ENCODE data around the gene C19orf33.

DNA sequence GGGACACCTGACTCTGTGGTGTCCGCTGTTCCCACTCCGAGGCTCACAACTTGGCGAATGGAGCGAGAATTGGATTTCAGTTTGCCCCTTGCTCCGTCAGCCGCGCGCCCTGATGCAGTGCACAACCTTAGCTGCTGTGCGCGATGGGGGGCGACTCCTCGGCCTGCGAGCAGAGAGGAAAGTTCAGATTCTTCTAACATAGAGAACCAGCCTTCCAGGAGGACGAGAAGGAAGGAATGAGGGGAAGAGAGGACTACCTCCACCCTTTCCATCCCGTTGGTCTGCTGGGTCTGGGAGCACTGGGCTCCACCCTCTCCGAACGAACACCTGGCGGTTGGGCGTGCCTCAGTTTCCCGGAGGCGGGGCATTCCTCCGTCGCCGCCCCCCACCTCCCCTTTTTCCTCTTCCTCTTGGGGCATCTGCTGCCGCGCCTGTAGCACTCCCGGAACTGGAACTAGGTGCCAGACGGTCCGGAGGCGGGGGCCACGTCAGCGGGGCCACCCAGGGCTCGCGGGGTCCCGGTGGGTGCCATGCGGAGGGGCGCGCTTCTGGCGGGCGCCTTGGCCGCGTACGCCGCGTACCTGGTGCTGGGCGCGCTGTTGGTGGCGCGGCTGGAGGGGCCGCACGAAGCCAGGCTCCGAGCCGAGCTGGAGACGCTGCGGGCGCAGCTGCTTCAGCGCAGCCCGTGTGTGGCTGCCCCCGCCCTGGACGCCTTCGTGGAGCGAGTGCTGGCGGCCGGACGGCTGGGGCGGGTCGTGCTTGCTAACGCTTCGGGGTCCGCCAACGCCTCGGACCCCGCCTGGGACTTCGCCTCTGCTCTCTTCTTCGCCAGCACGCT is 15.6 kb downstream of the C19orf33 start, which contains the start of gene KCNK6:
- no peak for TF ChIP-seq EZH2 (IDR thresholded peaks at IDR 0.05; ENCODE audit: low read length)
- TF ChIP-seq, protein P1, sequence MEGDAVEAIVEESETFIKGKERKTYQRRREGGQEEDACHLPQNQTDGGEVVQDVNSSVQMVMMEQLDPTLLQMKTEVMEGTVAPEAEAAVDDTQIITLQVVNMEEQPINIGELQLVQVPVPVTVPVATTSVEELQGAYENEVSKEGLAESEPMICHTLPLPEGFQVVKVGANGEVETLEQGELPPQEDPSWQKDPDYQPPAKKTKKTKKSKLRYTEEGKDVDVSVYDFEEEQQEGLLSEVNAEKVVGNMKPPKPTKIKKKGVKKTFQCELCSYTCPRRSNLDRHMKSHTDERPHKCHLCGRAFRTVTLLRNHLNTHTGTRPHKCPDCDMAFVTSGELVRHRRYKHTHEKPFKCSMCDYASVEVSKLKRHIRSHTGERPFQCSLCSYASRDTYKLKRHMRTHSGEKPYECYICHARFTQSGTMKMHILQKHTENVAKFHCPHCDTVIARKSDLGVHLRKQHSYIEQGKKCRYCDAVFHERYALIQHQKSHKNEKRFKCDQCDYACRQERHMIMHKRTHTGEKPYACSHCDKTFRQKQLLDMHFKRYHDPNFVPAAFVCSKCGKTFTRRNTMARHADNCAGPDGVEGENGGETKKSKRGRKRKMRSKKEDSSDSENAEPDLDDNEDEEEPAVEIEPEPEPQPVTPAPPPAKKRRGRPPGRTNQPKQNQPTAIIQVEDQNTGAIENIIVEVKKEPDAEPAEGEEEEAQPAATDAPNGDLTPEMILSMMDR (optimal IDR thresholded peaks at IDR 0.05 in 1 of 3, IDR thresholded peaks at IDR 0.05 in 1 of 3, conservative IDR thresholded peaks at IDR 0.05 in 1 of 3; ENCODE audit: extremely low read depth in 1 of 3, insufficient read depth in 2 of 3, low read length in 3 of 3) = no peak

Data from keratinocyte (primary cell).